Epidermal melanocyte (primary cell): ENCODE results near the gene SARNP.
"Not testable (repeated sequence)": the region's sequence is repeated elsewhere in the genome, so short reads cannot be mapped to it uniquely, and the experiment has no call there.

Experiments
- DNase-seq: peaks from one replicate; pipeline ENCODE4 v3.0.0; 2011; ENCODE audit warnings: low spot score; ENCODE audit not compliant: insufficient read length

Gene SARNP

DNA sequence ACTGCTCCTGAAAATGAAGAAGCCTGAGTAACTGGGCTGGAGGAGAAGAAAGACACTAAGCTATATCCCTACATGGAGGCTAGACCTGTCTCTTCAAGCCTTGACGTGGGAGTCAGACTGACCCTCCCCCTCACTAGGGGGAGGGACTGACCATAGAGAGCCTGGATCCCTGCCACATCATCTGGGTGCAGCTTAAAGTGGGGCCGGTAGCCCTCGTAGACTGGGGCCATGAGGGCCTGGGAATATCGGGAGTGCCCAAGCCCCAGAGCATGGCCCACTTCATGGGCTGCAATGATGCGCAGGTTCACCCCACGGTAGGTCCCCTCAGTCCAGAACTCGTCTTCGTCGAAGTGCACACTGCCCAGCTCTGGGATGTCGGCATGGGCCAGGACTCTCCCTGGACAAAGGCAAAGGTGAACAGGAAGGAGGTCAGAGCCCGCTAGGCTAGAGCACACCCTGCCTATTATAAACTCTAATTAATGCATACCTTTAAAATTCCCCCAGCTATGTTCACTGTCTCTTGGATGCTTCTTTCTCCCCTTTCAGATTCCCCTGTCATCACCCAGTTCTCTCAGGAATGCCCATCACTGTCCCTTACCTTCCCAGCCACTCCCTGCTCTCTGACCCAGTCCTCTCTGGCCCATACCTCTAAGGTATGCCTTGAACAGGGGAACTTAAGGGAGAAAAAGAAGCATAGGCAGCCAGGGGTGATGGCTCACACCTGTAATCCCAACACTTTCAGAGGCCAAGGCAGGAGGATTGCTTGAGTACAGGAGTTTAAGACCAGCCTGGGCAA lies 22.0 kb upstream of the SARNP start:
- DNase-seq, result no peak

- no peak for DNase-seq
These were observed 20.8 kb upstream of the SARNP start for GRCh38 chr12:55838361-55838760.

- not testable (repeated sequence) for DNase-seq
These were observed 16.9 kb upstream of the SARNP start for GRCh38 chr12:55834400-55834799.

- DNase-seq, result no peak
These were observed 15.5 kb upstream of the SARNP start for GRCh38 chr12:55833056-55833455.

DNA sequence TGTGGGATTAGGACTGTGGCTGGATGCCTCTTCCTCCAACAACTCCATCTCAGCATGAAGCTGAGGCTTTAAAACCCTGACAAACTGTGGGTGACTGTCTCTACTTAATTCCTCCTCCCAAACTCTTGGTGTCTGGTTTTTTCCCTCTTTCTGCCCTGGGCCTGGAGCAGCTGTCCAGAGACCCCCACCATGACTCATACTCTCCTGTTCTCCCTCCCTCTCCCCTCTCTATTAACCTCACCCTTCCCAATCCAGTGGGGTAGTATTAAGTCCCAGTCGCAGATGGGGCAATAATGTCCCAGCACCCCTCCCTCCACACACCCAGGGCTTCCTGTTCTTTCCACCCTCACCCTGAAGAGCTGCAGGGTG lies 13.9 kb upstream of the SARNP start:
- no peak for DNase-seq

GRCh38 chr12:55830601-55831446 lies 13.3 kb upstream of the SARNP start:
- peak; percentile 63 for DNase-seq

DNA sequence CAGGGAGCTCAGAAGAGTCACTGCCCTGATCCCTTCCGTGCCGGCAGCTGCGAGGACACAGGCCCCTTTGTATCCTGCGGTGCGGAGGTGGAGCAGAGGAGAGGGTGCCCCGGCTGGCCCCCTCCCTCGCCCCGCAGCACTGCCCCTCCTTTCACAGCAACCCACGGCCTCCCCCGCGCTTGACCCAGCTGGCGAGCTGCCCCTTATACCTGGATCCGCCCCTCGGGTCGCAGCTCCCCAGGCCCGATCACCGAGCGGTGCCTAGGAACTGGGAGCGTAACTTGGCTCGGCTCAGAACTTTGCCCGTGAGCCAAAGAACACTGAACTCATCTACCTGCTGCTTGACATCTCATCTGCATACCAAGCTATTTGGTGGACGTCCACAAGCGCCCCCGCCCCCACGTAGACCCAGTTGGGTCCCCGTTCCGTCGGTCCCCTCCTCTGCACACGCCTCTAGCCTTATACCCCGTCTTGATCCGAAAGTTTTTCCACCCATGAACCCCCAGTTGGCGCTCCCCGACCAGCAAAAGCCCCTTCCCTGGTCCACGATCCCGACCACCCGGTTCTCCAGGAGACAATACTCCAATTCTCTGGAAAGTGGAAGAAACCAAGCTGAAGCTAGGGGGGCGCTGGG lies 12.6 kb upstream of the SARNP start:
- DNase-seq, result peak; percentile 47

GRCh38 chr12:55828357-55828756 lies 10.8 kb upstream of the SARNP start:
- DNase-seq, result no peak

GRCh38 chr12:55827806-55828205 lies 10.3 kb upstream of the SARNP start:
- DNase-seq, result no peak

- no peak for DNase-seq
These were observed 7.2 kb upstream of the SARNP start for GRCh38 chr12:55824726-55825125.

DNA sequence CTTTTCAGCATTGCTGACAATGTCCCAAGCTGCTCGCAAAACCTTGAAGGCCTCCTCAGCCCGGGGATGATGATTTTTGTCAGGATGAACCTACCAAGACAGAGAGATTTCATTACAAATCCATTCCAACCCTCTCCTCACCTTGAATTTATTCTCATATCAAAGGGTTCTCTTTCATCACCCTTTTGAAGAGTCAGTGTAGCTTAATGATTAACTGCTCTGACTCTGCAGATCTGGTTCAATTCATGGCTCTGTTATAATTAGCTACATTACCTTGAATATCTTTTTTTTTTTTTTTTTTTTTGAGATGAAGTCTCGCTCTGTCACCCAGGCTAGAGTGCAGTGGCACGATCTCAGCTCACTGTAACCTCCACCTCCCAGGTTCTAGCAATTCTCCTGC lies 5.9 kb upstream of the SARNP start:
- DNase-seq, result no peak

GRCh38 chr12:55822228-55822627 lies 4.7 kb upstream of the SARNP start:
- DNase-seq, result no peak

- DNase-seq, result no peak
These were observed 3.2 kb upstream of the SARNP start for GRCh38 chr12:55820679-55821078.

GRCh38 chr12:55818886-55819285 lies 1.4 kb upstream of the SARNP start:
- no peak for DNase-seq

- peak; percentile 43 for DNase-seq
These were observed 710 bp upstream of the SARNP start for GRCh38 chr12:55818140-55818728.

GRCh38 chr12:55816881-55817344 lies 611 bp downstream of the SARNP start:
- no peak for DNase-seq

- DNase-seq, result no peak
These were observed 2.1 kb downstream of the SARNP start for GRCh38 chr12:55815473-55815872.

DNA sequence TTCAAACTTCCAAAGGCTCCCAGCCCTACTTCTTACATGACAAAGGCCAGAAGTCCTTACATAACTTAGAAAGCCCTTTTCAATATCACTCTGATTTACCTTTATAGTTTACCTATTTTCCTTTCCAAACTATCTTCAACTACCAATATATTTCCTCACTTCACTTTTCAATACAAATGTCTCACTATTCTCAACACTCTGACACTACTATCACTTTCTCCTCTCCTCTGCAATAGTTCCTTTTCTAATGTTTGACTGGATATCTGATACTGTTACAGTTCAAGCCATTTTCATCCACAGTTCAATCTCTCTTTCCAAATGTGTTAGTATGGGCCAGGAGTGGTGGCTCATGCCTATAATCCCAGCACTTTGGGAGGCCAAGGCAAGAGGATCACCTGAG lies 3.3 kb downstream of the SARNP start:
- no peak for DNase-seq

- no peak for DNase-seq
These were observed 5.4 kb downstream of the SARNP start for GRCh38 chr12:55812088-55812487.

DNA sequence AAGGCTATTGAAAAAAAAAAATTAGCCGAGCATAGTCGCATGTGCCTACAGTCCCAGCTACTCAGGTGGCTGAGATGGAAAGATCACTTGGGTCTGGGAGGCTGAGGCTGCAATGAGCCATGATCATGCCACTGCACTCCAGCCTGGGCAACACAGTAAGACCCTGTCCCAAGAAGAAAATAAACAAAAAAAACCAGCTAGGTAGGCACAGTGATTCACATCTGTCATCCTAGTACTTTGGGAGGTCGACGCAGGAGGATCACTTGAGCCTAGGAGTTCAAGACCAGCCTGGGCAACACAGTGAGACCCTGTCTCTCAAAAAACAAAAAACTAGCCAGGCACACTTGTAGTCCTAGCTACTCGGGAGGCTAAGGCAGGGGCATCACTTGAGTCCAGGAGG lies 8.2 kb downstream of the SARNP start:
- DNase-seq, result no peak

GRCh38 chr12:55806982-55807381 lies 10.5 kb downstream of the SARNP start:
- DNase-seq, result no peak

DNA sequence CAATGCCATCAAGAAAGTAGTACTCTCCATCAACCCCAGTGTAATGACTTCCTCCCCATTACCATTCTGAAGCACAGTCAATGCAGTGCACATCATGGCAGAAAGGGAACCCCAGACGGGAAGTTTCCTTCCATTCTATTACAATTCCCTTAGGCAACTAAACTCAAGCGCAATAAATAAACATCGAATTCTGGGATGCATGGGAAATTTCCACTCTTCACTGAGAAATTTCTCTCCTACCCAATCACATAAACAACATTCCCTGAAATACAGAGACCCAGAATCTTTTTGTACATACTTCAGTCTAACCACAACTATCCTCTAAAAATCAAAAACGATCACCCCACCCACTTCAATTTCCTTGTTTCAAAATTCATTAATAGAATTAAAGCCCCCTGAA lies 20.0 kb downstream of the SARNP start:
- no peak for DNase-seq
